Amygdala (tissue), 56 donors: ENCODE data around the gene HOXB4.

Experiments
- DNase-seq, 56 donors: peaks; one replicate each; lab custom pipeline; 2025; lab: John Stamatoyannopoulos, UW

The HOXB4 gene

GRCh38 chr17:48549914-48550501 is 28.1 kb downstream of the HOXB4 start:
- DNase-seq: no peak

GRCh38 chr17:48549281-48549630 is 28.9 kb downstream of the HOXB4 start:
- DNase-seq: no peak

- no peak for DNase-seq
Measured at GRCh38 chr17:48548523-48549280, 29.4 kb downstream of the HOXB4 start.

- DNase-seq: no peak
Measured at GRCh38 chr17:48547808-48548522, 30.2 kb downstream of the HOXB4 start.

GRCh38 chr17:48546924-48547807 is 31.0 kb downstream of the HOXB4 start:
- DNase-seq: peak in 1 of 56 donors; percentile 0

- DNase-seq: no peak
Measured at GRCh38 chr17:48546137-48546923, 31.8 kb downstream of the HOXB4 start.

GRCh38 chr17:48545539-48545938 is 32.6 kb downstream of the HOXB4 start:
- DNase-seq: no peak

GRCh38 chr17:48545022-48545375 is 33.2 kb downstream of the HOXB4 start, which contains the start of gene HOXB2:
HOXB2 (minus strand) TSS chr17:48545109; CDS start chr17:48544911, 198 bp downstream.
- DNase-seq: no peak

GRCh38 chr17:48544349-48545021 is 33.7 kb downstream of the HOXB4 start:
- DNase-seq: no peak

GRCh38 chr17:48543854-48544348 is 34.2 kb downstream of the HOXB4 start:
- no peak for DNase-seq

GRCh38 chr17:48543107-48543853 is 34.9 kb downstream of the HOXB4 start:
- DNase-seq: no peak

- DNase-seq: no peak
Measured at GRCh38 chr17:48542698-48543106, 35.4 kb downstream of the HOXB4 start.

GRCh38 chr17:48542114-48542656 is 36.0 kb downstream of the HOXB4 start:
- DNase-seq: no peak

GRCh38 chr17:48541577-48542113 is 36.5 kb downstream of the HOXB4 start:
- DNase-seq: no peak

GRCh38 chr17:48541036-48541576 is 37.0 kb downstream of the HOXB4 start:
- no peak for DNase-seq

GRCh38 chr17:48540213-48540612 is 37.9 kb downstream of the HOXB4 start:
- DNase-seq: no peak

GRCh38 chr17:48539177-48539576 is 39.0 kb downstream of the HOXB4 start:
- DNase-seq: no peak

- DNase-seq: no peak
Measured at GRCh38 chr17:48537316-48537715, 40.8 kb downstream of the HOXB4 start.
